K562 (cell line): Measurements from ENCODE around the gene ZYG11A. TPM values are rescaled to one million over a fixed set of nuclear protein-coding genes. Genes with fewer than 3 reads are reported as not detected.

Source experiments
- ATAC-seq: fragments of 200-7000 bp; cut with Tn5 transposase; 3 replicates; pipeline ENCODE4 v1.9.1; 2020; ENCODE audit warnings: moderate library complexity
- BruUV-seq: library from RNA; stranded (reverse); fragments of 400-500 nt; replicated peaks from 2 replicates; lab custom pipeline; 2021; lab: Mats Ljungman, UMichigan
- CTCF ChIA-PET: fragments of 300-600 bp; formaldehyde crosslinking; extraction: SDS; loops from one replicate; lab custom pipeline; 2021; ENCODE audit warnings: low intra/inter-chr PET ratio; lab: Yijun Ruan, JAX
- POLR2A ChIA-PET: fragments of 300-600, 350-650 bp; sonication (Branson Sonifier 250); formaldehyde crosslinking; extraction: SDS; loops from one replicate; lab custom pipeline; 2021; ENCODE audit warnings: antibody characterized with exemption, inconsistent platforms; lab: Yijun Ruan, JAX
- DNase-seq, 4 experiments: peaks; one replicate each; pipeline versions ENCODE4 v3.0.0 to v3.0.0-alpha.2; 2011 to 2018; ENCODE audit warnings: low spot score in 3 of 4, mixed read lengths in 3 of 4; ENCODE audit errors: extremely low read depth in 1 of 4
- FAIRE-seq: peaks from 2 replicates; lab custom pipeline; 2011; peaks lifted over from hg19 to GRCh38; lab: Jason Lieb, UNC
- H2AFZ ChIP-seq: 2 replicates; pipeline ENCODE4 v1.6.0; 2011; ENCODE audit warnings: low read depth, low read length, control low read depth, inconsistent platforms
- H3K27ac ChIP-seq: fragments of 200-600 bp; 3 replicates; pipeline ENCODE4 v1.8.0; 2011; ENCODE audit warnings: low read depth, mild to moderate bottlenecking, control low read depth, inconsistent platforms, low read length, moderate library complexity, mixed read lengths; ENCODE audit errors: extremely low read depth
- H3K27me3 ChIP-seq, 2 experiments: fragments of 300-600 bp in 1 of 2; 2 replicates in 1 of 2; 3 replicates in 1 of 2; pipeline versions ENCODE4 v1.6.0 to v1.8.0; 2011; ENCODE audit warnings: inconsistent platforms in 2 of 2, low read length in 2 of 2, mild to moderate bottlenecking in 1 of 2, mixed read lengths in 1 of 2, moderate library complexity in 1 of 2; ENCODE audit not compliant: control insufficient read depth in 2 of 2, insufficient read depth in 2 of 2
- H3K36me3 ChIP-seq: fragments of 300-600 bp; 3 replicates; pipeline ENCODE4 v1.8.0; 2011; ENCODE audit warnings: mild to moderate bottlenecking, low read length, inconsistent platforms; ENCODE audit not compliant: control insufficient read depth, insufficient read depth
- H3K4me1 ChIP-seq, 2 experiments: fragments of 200-600 bp in 1 of 2; replicated peaks in 1 of 2; 2 replicates in 1 of 2; 3 replicates in 1 of 2; pipeline versions ENCODE4 v1.5.1 to v1.8.0; 2011; ENCODE audit warnings: inconsistent platforms in 2 of 2, low read length in 2 of 2, mild to moderate bottlenecking in 1 of 2, mixed read lengths in 1 of 2, moderate library complexity in 1 of 2; ENCODE audit not compliant: control insufficient read depth in 2 of 2, insufficient read depth in 2 of 2
- H3K4me2 ChIP-seq: 2 replicates; pipeline ENCODE4 v1.6.1; 2011; ENCODE audit warnings: low read length, control low read depth, inconsistent platforms, mixed read lengths; ENCODE audit not compliant: insufficient read depth
- H3K4me3 ChIP-seq: fragments of 200-600 bp; sonication (generic), shearing (Covaris generic); 2 replicates; pipeline ENCODE4 v1.5.1; 2016; ENCODE audit warnings: control low read depth, inconsistent platforms
- H3K79me2 ChIP-seq: fragments of 200-600 bp; 3 replicates; pipeline ENCODE4 v1.8.0; 2011; ENCODE audit warnings: low read length, inconsistent platforms; ENCODE audit not compliant: control insufficient read depth, insufficient read depth
- H3K9ac ChIP-seq, 2 experiments: 2 replicates each; pipeline versions ENCODE4 v1.6.0 to v1.6.1; 2011; ENCODE audit warnings: low read depth in 2 of 2, low read length in 2 of 2, control low read depth in 1 of 2, inconsistent platforms in 1 of 2, mild to moderate bottlenecking in 1 of 2, mixed read lengths in 1 of 2; ENCODE audit not compliant: insufficient read depth in 1 of 2
- H3K9me1 ChIP-seq: one replicate; pipeline ENCODE4 v1.6.0; 2011; ENCODE audit warnings: inconsistent platforms, mild to moderate bottlenecking, low read length, moderate library complexity; ENCODE audit not compliant: control insufficient read depth, insufficient read depth
- H3K9me3 ChIP-seq: replicated peaks from 2 replicates; pipeline ENCODE4 v1.5.1; 2011; ENCODE audit warnings: low read depth, low read length, inconsistent platforms; ENCODE audit not compliant: control insufficient read depth, insufficient read depth
- H4K20me1 ChIP-seq: replicated peaks from 2 replicates; pipeline ENCODE4 v1.6.1; 2011; ENCODE audit warnings: low read length, inconsistent platforms, mixed read lengths; ENCODE audit not compliant: control insufficient read depth, insufficient read depth
- CBX5 ChIP-seq: IDR thresholded peaks from 2 replicates; pipeline ENCODE4 v1.6.1; 2014; ENCODE audit warnings: low read depth, borderline replicate concordance
- FOXA3 ChIP-seq, 2 experiments: fragments of 450-650 bp in 1 of 2; sonication (generic) in 1 of 2; formaldehyde crosslinking; IDR thresholded peaks in 1 of 2; conservative IDR thresholded peaks in 1 of 2; 2 replicates each; pipeline versions ENCODE4 v1.4.0 to v1.8.0; 2020 to 2022; ENCODE audit warnings: mild to moderate bottlenecking in 2 of 2, missing genetic modification reagents in 1 of 2
- POLR2AphosphoS5 ChIP-seq: IDR thresholded peaks from 2 replicates; pipeline ENCODE4 v1.6.1; 2011; ENCODE audit warnings: mild to moderate bottlenecking, low read depth, low read length, moderate library complexity; ENCODE audit not compliant: control insufficient read depth, insufficient read depth
- PRMT5 ChIP-seq: sonication (generic); formaldehyde crosslinking; IDR thresholded peaks from 2 replicates; pipeline ENCODE4 v1.5.0; 2020; ENCODE audit warnings: missing genetic modification reagents
- RBM25 ChIP-seq: fragments of 200-400 bp; formaldehyde crosslinking; IDR thresholded peaks from 2 replicates; pipeline ENCODE4 v1.6.1; 2018; ENCODE audit warnings: low read length, low read depth, moderate library complexity; ENCODE audit not compliant: severe bottlenecking
- RBM34 ChIP-seq: fragments of 200-400 bp; formaldehyde crosslinking; IDR thresholded peaks from 2 replicates; pipeline ENCODE4 v1.6.1; 2018; ENCODE audit warnings: low read length, borderline replicate concordance; ENCODE audit not compliant: insufficient read depth
- SMAD4 ChIP-seq: fragments of 250-450 bp; sonication (Bioruptor Pico); conservative IDR thresholded peaks from 2 replicates; pipeline ENCODE4 v1.8.0; 2021; ENCODE audit warnings: inconsistent platforms, mild to moderate bottlenecking, moderate library complexity
- ZNF121 ChIP-seq: sonication (generic); formaldehyde crosslinking; conservative IDR thresholded peaks from 2 replicates; pipeline ENCODE4 v1.8.0; 2022; ENCODE audit warnings: missing genetic modification reagents
- ZNF354B ChIP-seq: fragments of 250-450 bp; sonication (Bioruptor Pico); IDR thresholded peaks from 2 replicates; pipeline ENCODE4 v1.4.0; 2020
- WGBS: fragments of 100-300 bp; shearing (Covaris generic); methylation state at CpG from one replicate; pipeline ENCODE4 v1.1.6; 2016; ENCODE audit warnings: low coverage, mixed read lengths; ENCODE audit not compliant: insufficient coverage; ENCODE audit errors: missing lambda C conversion rate; 5-methylcytosine and 5-hydroxymethylcytosine counted together
- in situ Hi-C: fragments of 300-500 bp; cut with MboI; formaldehyde crosslinking; loops from 4 replicates; pipeline ENCODE4 v1.15.0; 2018; ENCODE audit warnings: inconsistent platforms, mixed read lengths
- intact Hi-C: fragments of 100-400 bp; cut with micrococcal nuclease; formaldehyde crosslinking; loops from 2 replicates; pipeline ENCODE4 v1.14.2; 2022
- polyA plus RNA-seq, 8 experiments: library from polyadenylated mRNA; depleted of rRNA in 4 of 8; stranded (reverse) in 5 of 8; unstranded in 3 of 8; fragments of >200 nt; fragmentation: Nextera tagmentation in 2 of 8; fragmentation: Illumina TruSeq in 1 of 8; extraction: Ambion mirVana in 2 of 8; extraction: Trizol in 1 of 8; gene quantifications; 2 replicates each; pipeline versions ENCODE4 v1.2.1 to v1.2.3, GENCODE V29; 2011 to 2014; ENCODE audit warnings: inconsistent platforms in 1 of 8, missing spikeins in 1 of 8
- total RNA-seq, 7 experiments: library from RNA; depleted of rRNA in 6 of 7; stranded (reverse); fragments of >200 nt in 6 of 7; fragmentation: Illumina TruSeq in 2 of 7; extraction: Trizol in 2 of 7; gene quantifications; 2 replicates each; pipeline versions ENCODE4 v1.2.1 to v1.2.3, GENCODE V29; 2011 to 2021; ENCODE audit warnings: low replicate concordance in 1 of 7
- TF ChIP-seq, protein P1 (sequence below): fragments of 450-650 bp; IDR thresholded peaks from 2 replicates; pipeline ENCODE4 v1.7.0; 2016; ENCODE audit warnings: borderline replicate concordance
- TF ChIP-seq, protein P2 (sequence below), 2 experiments: fragments of 150-350 bp in 1 of 2; IDR thresholded peaks; 2 replicates each; pipeline ENCODE4 v1.6.1; 2012 to 2016; ENCODE audit warnings: low read depth in 2 of 2, low read length in 2 of 2, mild to moderate bottlenecking in 1 of 2, moderate library complexity in 1 of 2

ZYG11A gene
- total and polyA plus RNA-seq, 9 of the 15 experiments (the other 6 are each of a cell fraction or from before 2014, with no cell fraction given), result 4.5 to 21.9 (median 14.0) TPM

GRCh38 chr1:52887483-52887882 is 44.9 kb downstream of the ZYG11A start:
- in situ Hi-C loops (no loop called here), intact Hi-C loops (no loop called here)
- no peak overlapping the region for H3K4me3 ChIP-seq
- H3K36me3 ChIP-seq, result peaks cover 75% of the 10 kb centered on the region
- no peaks in the 10 kb centered on the region for H3K9me3 ChIP-seq
- no TSS peak for BruUV-seq
- no peaks in the 10 kb centered on the region for H3K79me2 ChIP-seq
- no peaks in the 10 kb centered on the region for H4K20me1 ChIP-seq
- WGBS, result 91% methylated on average over 4 of the region's 4 CpGs
- H3K4me1 ChIP-seq, result no peaks in the 10 kb centered on the region
- FAIRE-seq, result no peak
- no peak for TF ChIP-seq SMAD4 (CRISPR knock-in tag)
- no peak for TF ChIP-seq ZNF354B (CRISPR knock-in tag)
- TF ChIP-seq CBX5, result no peak
- no peak for TF ChIP-seq POLR2AphosphoS5
- no peak for TF ChIP-seq FOXA3 (CRISPR knock-in tag; conservative IDR thresholded peaks at IDR 0.05 in 1 of 2, IDR thresholded peaks at IDR 0.05 in 1 of 2)
- TF ChIP-seq PRMT5 (CRISPR knock-in tag), result no peak
- TF ChIP-seq ZNF121, result peak; percentile 33; the same call in 1 of the 2 replicates
- TF ChIP-seq, protein P1, sequence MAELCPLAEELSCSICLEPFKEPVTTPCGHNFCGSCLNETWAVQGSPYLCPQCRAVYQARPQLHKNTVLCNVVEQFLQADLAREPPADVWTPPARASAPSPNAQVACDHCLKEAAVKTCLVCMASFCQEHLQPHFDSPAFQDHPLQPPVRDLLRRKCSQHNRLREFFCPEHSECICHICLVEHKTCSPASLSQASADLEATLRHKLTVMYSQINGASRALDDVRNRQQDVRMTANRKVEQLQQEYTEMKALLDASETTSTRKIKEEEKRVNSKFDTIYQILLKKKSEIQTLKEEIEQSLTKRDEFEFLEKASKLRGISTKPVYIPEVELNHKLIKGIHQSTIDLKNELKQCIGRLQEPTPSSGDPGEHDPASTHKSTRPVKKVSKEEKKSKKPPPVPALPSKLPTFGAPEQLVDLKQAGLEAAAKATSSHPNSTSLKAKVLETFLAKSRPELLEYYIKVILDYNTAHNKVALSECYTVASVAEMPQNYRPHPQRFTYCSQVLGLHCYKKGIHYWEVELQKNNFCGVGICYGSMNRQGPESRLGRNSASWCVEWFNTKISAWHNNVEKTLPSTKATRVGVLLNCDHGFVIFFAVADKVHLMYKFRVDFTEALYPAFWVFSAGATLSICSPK, result no peak
- no peak for TF ChIP-seq RBM34
- TF ChIP-seq, protein P2, sequence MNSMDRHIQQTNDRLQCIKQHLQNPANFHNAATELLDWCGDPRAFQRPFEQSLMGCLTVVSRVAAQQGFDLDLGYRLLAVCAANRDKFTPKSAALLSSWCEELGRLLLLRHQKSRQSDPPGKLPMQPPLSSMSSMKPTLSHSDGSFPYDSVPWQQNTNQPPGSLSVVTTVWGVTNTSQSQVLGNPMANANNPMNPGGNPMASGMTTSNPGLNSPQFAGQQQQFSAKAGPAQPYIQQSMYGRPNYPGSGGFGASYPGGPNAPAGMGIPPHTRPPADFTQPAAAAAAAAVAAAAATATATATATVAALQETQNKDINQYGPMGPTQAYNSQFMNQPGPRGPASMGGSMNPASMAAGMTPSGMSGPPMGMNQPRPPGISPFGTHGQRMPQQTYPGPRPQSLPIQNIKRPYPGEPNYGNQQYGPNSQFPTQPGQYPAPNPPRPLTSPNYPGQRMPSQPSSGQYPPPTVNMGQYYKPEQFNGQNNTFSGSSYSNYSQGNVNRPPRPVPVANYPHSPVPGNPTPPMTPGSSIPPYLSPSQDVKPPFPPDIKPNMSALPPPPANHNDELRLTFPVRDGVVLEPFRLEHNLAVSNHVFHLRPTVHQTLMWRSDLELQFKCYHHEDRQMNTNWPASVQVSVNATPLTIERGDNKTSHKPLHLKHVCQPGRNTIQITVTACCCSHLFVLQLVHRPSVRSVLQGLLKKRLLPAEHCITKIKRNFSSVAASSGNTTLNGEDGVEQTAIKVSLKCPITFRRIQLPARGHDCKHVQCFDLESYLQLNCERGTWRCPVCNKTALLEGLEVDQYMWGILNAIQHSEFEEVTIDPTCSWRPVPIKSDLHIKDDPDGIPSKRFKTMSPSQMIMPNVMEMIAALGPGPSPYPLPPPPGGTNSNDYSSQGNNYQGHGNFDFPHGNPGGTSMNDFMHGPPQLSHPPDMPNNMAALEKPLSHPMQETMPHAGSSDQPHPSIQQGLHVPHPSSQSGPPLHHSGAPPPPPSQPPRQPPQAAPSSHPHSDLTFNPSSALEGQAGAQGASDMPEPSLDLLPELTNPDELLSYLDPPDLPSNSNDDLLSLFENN (IDR thresholded peaks at IDR 0.05; ENCODE audit: low read depth in 2 of 2, low read length in 2 of 2), result no peak
- peak; percentile 16 for TF ChIP-seq RBM25
- ChIA-PET POLR2A (interaction anchor here (1.1 to 1.9 kb wide), 2 partner anchors 10 to 30 kb away, joined by 3 to 8 read pairs; no protein-coding TSS in a partner anchor), CTCF (no interaction called here)
- no peak overlapping the region for H3K9ac ChIP-seq
- no peak overlapping the region for H3K4me2 ChIP-seq
- no peaks in the 10 kb centered on the region for H3K9me1 ChIP-seq
- DNase-seq, result no peak
- no peak overlapping the region for H3K27ac ChIP-seq
- no peak for ATAC-seq
- H2AFZ ChIP-seq, result no peak overlapping the region
- no peaks in the 10 kb centered on the region for H3K27me3 ChIP-seq
